KMS-11 (cell line): ENCODE measurements around the gene B4GALNT3.

Experiments used
- H2AFZ ChIP-seq: fragments of 200-600 bp; sonication (generic); 2 replicates; pipeline ENCODE4 v1.6.1; 2016; ENCODE audit warnings: antibody characterized with exemption, mixed run types, low read depth
- H3K27ac ChIP-seq: fragments of 200-600 bp; sonication (generic); 2 replicates; pipeline ENCODE4 v1.6.1; 2016; ENCODE audit warnings: mild to moderate bottlenecking, mixed run types
- H3K27me3 ChIP-seq: fragments of 200-600 bp; sonication (generic); 2 replicates; pipeline ENCODE4 v1.6.1; 2017; ENCODE audit warnings: mild to moderate bottlenecking, low read depth, mixed run types, moderate library complexity; ENCODE audit not compliant: insufficient read depth
- H3K36me3 ChIP-seq: fragments of 200-600 bp; sonication (generic); 2 replicates; pipeline ENCODE4 v1.6.1; 2017; ENCODE audit warnings: mild to moderate bottlenecking, mixed run types; ENCODE audit not compliant: insufficient read depth
- H3K4me1 ChIP-seq: fragments of 200-600 bp; sonication (generic); 2 replicates; pipeline ENCODE4 v1.6.1; 2016; ENCODE audit warnings: mild to moderate bottlenecking, low read depth, mixed run types; ENCODE audit not compliant: poor library complexity, severe bottlenecking
- H3K4me2 ChIP-seq: fragments of 200-600 bp; sonication (generic); 2 replicates; pipeline ENCODE4 v1.7.0; 2016; ENCODE audit warnings: mild to moderate bottlenecking, mixed run types
- H3K4me3 ChIP-seq: fragments of 200-600 bp; sonication (generic); IDR thresholded peaks from 2 replicates; pipeline ENCODE4 v1.6.1; 2017; ENCODE audit warnings: low read depth, low read length, mixed read lengths; ENCODE audit not compliant: insufficient read depth
- H3K79me2 ChIP-seq: fragments of 200-600 bp; sonication (generic); 2 replicates; pipeline ENCODE4 v1.6.1; 2016; ENCODE audit warnings: low read depth, mixed run types; ENCODE audit not compliant: insufficient read depth
- H3K9ac ChIP-seq: fragments of 200-600 bp; sonication (generic); 2 replicates; pipeline ENCODE4 v1.6.1; 2016; ENCODE audit warnings: mild to moderate bottlenecking, mixed run types
- H4K20me1 ChIP-seq: fragments of 200-600 bp; sonication (generic); 2 replicates; pipeline ENCODE4 v1.6.1; 2016; ENCODE audit warnings: mild to moderate bottlenecking, mixed run types; ENCODE audit not compliant: insufficient read depth
- CTCF ChIP-seq: fragments of 200-600 bp; sonication (generic); conservative IDR thresholded peaks from 2 replicates; pipeline ENCODE4 v1.6.1; 2017; ENCODE audit warnings: low read depth, mild to moderate bottlenecking, antibody characterized with exemption, low read length, moderate library complexity, mixed read lengths

The B4GALNT3 gene

DNA sequence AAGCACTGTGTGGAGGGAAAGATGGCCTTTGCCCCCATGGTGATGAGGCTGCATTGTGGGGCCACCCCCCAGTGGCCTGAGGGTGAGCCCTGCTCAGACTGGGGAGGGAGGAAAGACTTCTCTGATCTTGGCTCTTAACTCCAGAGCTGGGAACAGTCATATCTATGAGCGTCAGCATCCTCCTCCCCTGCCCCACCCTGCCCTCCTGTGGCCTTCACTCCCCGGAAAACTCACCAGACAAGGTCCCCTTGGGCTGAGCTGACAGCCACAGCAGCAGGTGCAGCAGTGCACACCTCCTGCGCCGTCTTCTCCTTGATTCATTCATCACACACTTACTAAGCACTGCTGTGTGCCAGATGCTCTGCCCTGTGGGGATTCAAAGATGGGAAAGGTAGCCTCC, 98.8 kb downstream of the B4GALNT3 start:
- H3K4me2 ChIP-seq, result no peak overlapping the region
- no peak overlapping the region for H2AFZ ChIP-seq
- no peaks in the 10 kb centered on the region for H3K27me3 ChIP-seq
- H3K9ac ChIP-seq, result no peak overlapping the region
- H3K4me1 ChIP-seq, result no peaks in the 10 kb centered on the region
- no peak overlapping the region for H3K27ac ChIP-seq
- no peaks in the 10 kb centered on the region for H4K20me1 ChIP-seq
- no peak overlapping the region for H3K4me3 ChIP-seq
- no peak for TF ChIP-seq CTCF
- no peaks in the 10 kb centered on the region for H3K36me3 ChIP-seq
- no peaks in the 10 kb centered on the region for H3K79me2 ChIP-seq

GRCh38 chr12:559208-559905, 99.6 kb downstream of the B4GALNT3 start:
- Histone ChIP-seq H3K36me3 (no peaks in the 10 kb centered on the region), H4K20me1 (no peaks in the 10 kb centered on the region), H3K79me2 (no peaks in the 10 kb centered on the region), H2AFZ (no peak overlapping the region), H3K4me1 (no peaks in the 10 kb centered on the region), H3K4me3 (no peak overlapping the region), H3K9ac (no peak overlapping the region), H3K27me3 (no peaks in the 10 kb centered on the region), H3K4me2 (no peak overlapping the region), H3K27ac (no peak overlapping the region)
- no peak for TF ChIP-seq CTCF

GRCh38 chr12:559906-560455, 100.2 kb downstream of the B4GALNT3 start:
- H3K4me2 ChIP-seq, result no peak overlapping the region
- TF ChIP-seq CTCF, result no peak
- no peaks in the 10 kb centered on the region for H4K20me1 ChIP-seq
- H2AFZ ChIP-seq, result no peak overlapping the region
- no peaks in the 10 kb centered on the region for H3K27me3 ChIP-seq
- no peaks in the 10 kb centered on the region for H3K4me1 ChIP-seq
- H3K79me2 ChIP-seq, result no peaks in the 10 kb centered on the region
- no peak overlapping the region for H3K27ac ChIP-seq
- H3K4me3 ChIP-seq, result no peak overlapping the region
- H3K9ac ChIP-seq, result no peak overlapping the region
- H3K36me3 ChIP-seq, result no peaks in the 10 kb centered on the region

DNA sequence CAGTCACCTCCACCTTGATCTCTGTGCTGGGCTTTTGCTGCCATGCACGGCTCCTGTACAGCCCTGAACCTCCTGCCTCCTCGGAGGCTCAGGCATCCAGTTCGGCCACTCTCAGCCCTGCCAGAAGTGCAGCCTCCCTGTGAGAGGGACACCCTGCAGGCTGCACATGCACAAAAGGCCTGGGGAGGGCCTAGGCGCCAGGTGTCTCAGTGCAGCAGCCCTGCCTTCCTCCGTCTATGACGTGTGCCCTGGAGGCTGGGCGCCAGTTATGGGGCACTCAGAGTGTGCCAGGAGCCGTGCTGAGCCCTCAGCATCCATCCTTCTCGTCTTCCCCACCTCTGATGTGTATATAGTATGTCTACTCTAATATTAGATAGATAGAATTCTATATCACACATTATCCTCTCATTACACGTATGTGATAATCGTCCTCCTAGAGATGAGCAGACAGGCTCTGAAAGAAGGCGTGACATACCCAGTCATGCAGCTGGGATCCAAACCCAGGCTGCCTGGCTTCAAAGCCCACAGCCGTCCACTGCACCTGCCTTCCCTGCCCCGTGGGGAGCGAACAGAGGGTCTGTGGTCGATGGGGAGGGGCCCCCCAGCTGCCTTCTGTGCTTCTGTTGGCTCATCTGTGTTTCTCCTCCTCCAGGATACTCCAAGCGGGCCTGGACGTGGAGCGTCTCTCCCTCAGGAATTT, 101.1 kb downstream of the B4GALNT3 start:
- Histone ChIP-seq H3K27ac (no peak overlapping the region), H2AFZ (no peak overlapping the region), H4K20me1 (no peaks in the 10 kb centered on the region), H3K4me3 (no peak overlapping the region), H3K9ac (no peak overlapping the region), H3K36me3 (no peaks in the 10 kb centered on the region), H3K4me1 (no peaks in the 10 kb centered on the region), H3K4me2 (no peak overlapping the region), H3K27me3 (no peaks in the 10 kb centered on the region), H3K79me2 (no peaks in the 10 kb centered on the region)
- no peak for TF ChIP-seq CTCF
